Osteocyte (in vitro differentiated cells): ENCODE measurements around the gene MYO10. TPM values are rescaled to one million over a fixed set of nuclear protein-coding genes. Genes with fewer than 3 reads are reported as not detected.
A peak's percentile ranks its signal among the peaks of the same experiment; 100 is the strongest.

Experiments used
- DNase-seq: peaks from one replicate; pipeline ENCODE4 v3.0.0; 2021; ENCODE audit warnings: mixed read lengths; ENCODE audit not compliant: unreplicated experiment; ENCODE audit errors: extremely low spot score
- H3K27ac Mint-ChIP-seq: one replicate; pipeline ENCODE4 v1.8.0; 2021; ENCODE audit warnings: mild to moderate bottlenecking, mixed read lengths; ENCODE audit not compliant: unreplicated experiment
- H3K27me3 Mint-ChIP-seq: one replicate; pipeline ENCODE4 v1.8.0; 2021; ENCODE audit warnings: mixed read lengths; ENCODE audit not compliant: unreplicated experiment
- H3K36me3 Mint-ChIP-seq: one replicate; pipeline ENCODE4 v1.8.0; 2021; ENCODE audit warnings: mixed read lengths; ENCODE audit not compliant: unreplicated experiment
- H3K4me1 Mint-ChIP-seq: one replicate; pipeline ENCODE4 v1.8.0; 2021; ENCODE audit warnings: mixed read lengths; ENCODE audit not compliant: unreplicated experiment
- H3K4me3 Mint-ChIP-seq: one replicate; pipeline ENCODE4 v1.8.0; 2021; ENCODE audit warnings: mild to moderate bottlenecking, moderate library complexity, mixed read lengths; ENCODE audit not compliant: unreplicated experiment
- H3K9me3 Mint-ChIP-seq: one replicate; pipeline ENCODE4 v1.8.0; 2021; ENCODE audit warnings: mixed read lengths; ENCODE audit not compliant: unreplicated experiment
- total RNA-seq: library from RNA; stranded (reverse); gene quantifications from 2 replicates; pipeline ENCODE4 v1.2.1, GENCODE V29; 2021
- TF ChIP-seq, protein P1 (sequence below): fragments of 200-600 bp; sonication (generic); IDR thresholded peaks from 2 replicates; pipeline ENCODE4 v1.5.0; 2021; ENCODE audit warnings: antibody characterized with exemption, mild to moderate bottlenecking, moderate library complexity

The MYO10 gene
- total RNA-seq, 1 donor from 2014 or later, result 87.8 TPM

DNA sequence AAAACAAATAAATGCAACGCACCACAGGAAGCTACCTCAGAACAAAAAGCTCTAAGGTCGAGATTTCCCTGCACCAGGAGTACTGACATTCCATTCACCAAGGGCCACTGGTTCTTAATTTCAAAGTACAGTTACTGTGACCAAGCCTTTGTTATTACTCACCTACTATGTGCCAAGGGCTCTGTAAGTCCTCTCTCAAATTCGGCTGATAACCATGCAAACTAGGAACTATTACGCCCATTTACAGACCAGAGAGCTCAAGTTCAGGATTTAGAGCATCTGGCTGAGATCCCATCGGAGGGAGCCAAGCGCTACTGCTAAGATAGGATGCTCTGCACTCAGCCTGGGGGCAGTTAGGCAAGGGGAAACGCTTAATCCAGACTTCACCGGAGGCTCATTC, 5.6 kb downstream of the MYO10 start:
- no peak for DNase-seq
- H3K4me3 Mint-ChIP-seq, result no peak overlapping the region
- peaks cover 3% of the 10 kb centered on the region for H3K36me3 Mint-ChIP-seq
- H3K27ac Mint-ChIP-seq, result peak overlapping the region; percentile 77
- TF ChIP-seq, protein P1, sequence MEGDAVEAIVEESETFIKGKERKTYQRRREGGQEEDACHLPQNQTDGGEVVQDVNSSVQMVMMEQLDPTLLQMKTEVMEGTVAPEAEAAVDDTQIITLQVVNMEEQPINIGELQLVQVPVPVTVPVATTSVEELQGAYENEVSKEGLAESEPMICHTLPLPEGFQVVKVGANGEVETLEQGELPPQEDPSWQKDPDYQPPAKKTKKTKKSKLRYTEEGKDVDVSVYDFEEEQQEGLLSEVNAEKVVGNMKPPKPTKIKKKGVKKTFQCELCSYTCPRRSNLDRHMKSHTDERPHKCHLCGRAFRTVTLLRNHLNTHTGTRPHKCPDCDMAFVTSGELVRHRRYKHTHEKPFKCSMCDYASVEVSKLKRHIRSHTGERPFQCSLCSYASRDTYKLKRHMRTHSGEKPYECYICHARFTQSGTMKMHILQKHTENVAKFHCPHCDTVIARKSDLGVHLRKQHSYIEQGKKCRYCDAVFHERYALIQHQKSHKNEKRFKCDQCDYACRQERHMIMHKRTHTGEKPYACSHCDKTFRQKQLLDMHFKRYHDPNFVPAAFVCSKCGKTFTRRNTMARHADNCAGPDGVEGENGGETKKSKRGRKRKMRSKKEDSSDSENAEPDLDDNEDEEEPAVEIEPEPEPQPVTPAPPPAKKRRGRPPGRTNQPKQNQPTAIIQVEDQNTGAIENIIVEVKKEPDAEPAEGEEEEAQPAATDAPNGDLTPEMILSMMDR, result no peak
- peaks cover 49% of the 10 kb centered on the region for H3K4me1 Mint-ChIP-seq
- no peaks in the 10 kb centered on the region for H3K27me3 Mint-ChIP-seq
- no peaks in the 10 kb centered on the region for H3K9me3 Mint-ChIP-seq

DNA sequence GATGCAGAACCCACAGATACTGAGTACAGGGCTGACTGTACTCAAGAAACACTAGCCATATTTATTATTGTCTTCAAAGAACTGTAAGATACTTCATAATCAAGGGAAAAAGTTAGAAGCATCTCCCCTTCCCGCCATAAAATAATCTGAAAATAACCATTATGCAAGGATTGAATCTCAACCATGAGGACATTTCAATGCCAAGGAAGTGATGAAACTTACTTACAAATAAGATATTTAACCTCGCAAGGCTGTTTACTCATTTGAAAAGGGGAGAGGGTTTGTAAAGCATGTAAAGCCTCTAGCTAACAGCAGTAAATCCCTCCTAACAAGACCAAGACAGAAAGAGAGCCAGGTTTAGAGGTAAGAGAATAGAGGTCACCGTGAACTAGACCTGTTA, 6.3 kb downstream of the MYO10 start:
- Mint-ChIP-seq H3K36me3 (peaks cover 3% of the 10 kb centered on the region), H3K4me1 (peaks cover 49% of the 10 kb centered on the region), H3K27ac (peak overlapping the region; percentile 77), H3K4me3 (peak overlapping the region; percentile 33), H3K9me3 (no peaks in the 10 kb centered on the region), H3K27me3 (no peaks in the 10 kb centered on the region)
- no peak for DNase-seq
- TF ChIP-seq, protein P1, result no peak

DNA sequence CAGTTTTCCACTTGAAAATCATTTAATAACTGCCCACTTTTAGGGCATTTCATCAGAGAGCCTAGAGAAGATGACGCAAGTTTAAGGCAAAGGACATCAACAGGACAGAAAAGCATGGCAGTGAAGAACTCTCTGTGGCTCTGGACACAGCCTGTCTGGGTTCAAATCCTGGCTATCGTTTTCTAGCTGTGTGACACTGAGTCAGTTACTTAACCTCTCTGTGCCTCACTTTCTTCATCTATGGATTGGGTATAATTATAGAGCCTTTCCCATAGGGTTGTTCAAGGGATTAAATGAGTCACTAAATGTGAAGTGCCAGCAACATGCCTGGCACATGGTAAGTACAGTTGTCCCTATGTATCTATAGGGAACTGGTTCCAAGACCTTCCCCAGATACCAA, 6.7 kb downstream of the MYO10 start:
- TF ChIP-seq, protein P1, result no peak
- H3K27me3 Mint-ChIP-seq, result no peaks in the 10 kb centered on the region
- no peak overlapping the region for H3K27ac Mint-ChIP-seq
- no peak for DNase-seq
- peaks cover 5% of the 10 kb centered on the region for H3K36me3 Mint-ChIP-seq
- H3K9me3 Mint-ChIP-seq, result no peaks in the 10 kb centered on the region
- H3K4me1 Mint-ChIP-seq, result peaks cover 51% of the 10 kb centered on the region
- no peak overlapping the region for H3K4me3 Mint-ChIP-seq

DNA sequence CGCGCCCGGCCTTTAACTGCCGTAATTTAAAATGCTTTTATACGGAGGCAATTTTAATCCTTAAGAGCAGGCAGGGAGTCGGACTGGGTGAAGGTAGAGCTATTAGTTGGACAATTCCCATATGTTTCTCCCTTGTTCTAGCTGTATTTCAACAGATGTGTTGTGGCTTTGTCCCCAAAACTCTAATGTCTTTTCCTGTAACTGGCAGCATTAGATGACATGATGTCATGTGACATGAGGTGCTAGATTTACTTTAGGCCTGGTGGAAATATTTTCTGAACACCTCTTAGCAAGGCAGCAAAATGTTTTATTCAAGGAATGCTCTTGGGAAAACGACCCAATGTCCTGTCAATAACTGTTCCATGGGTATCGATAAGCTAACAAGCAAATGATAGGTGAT, 8.5 kb downstream of the MYO10 start:
- Mint-ChIP-seq H3K4me3 (no peak overlapping the region), H3K4me1 (peaks cover 40% of the 10 kb centered on the region), H3K9me3 (no peaks in the 10 kb centered on the region), H3K27me3 (no peaks in the 10 kb centered on the region), H3K36me3 (peaks cover 6% of the 10 kb centered on the region), H3K27ac (no peak overlapping the region)
- TF ChIP-seq, protein P1, result no peak
- no peak for DNase-seq

DNA sequence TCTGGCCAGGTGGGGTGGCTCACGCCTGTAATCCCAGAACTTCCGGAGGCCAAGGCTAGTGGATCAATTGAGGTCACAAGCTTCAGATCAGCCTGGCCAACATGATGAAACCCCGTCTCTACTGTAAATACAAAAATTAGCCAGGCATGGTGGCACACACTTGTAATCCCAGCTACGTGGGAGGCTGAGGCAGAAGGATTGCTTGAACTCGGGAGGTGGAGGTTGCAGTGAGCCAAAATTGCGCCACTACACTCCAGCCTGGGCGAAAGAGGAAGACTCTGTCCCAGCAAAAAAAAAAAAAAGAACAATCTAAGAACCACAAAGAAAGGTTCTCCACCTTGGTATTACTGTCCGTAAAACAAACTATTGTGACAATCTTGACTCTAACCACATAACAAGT, 9.7 kb downstream of the MYO10 start:
- H3K27ac Mint-ChIP-seq, result no peak overlapping the region
- H3K9me3 Mint-ChIP-seq, result no peaks in the 10 kb centered on the region
- H3K27me3 Mint-ChIP-seq, result no peaks in the 10 kb centered on the region
- peaks cover 8% of the 10 kb centered on the region for H3K36me3 Mint-ChIP-seq
- DNase-seq, result no peak
- H3K4me1 Mint-ChIP-seq, result peaks cover 30% of the 10 kb centered on the region
- TF ChIP-seq, protein P1, result no peak
- H3K4me3 Mint-ChIP-seq, result no peak overlapping the region
